Activated B cell treated with CpG ODN at 0.5 μM for 24 hours (primary cell): ENCODE data around the gene TMC7. TPM values are rescaled to one million over a fixed set of nuclear protein-coding genes. Genes with fewer than 3 reads are reported as not detected.
"Not testable (repeated sequence)": the region's sequence is repeated elsewhere in the genome, so short reads cannot be mapped to it uniquely, and the experiment has no call there.

Source experiments
- ATAC-seq: fragments of 200-7000 bp; cut with Tn5 transposase; one replicate; pipeline ENCODE4 v1.10.0; 2021; ENCODE audit warnings: low read depth, mild to moderate bottlenecking, moderate library complexity
- CTCF ChIA-PET: fragments of 350-600 bp; sonication (Branson Sonifier 250); formaldehyde crosslinking; loops from one replicate; lab custom pipeline; 2021; ENCODE audit warnings: antibody characterized with exemption; lab: Charles Lee
- POLR2A ChIA-PET: fragments of 350-600 bp; sonication (Branson Sonifier 250); formaldehyde crosslinking; loops from one replicate; lab custom pipeline; 2021; ENCODE audit warnings: antibody characterized with exemption; lab: Charles Lee
- DNase-seq: peaks from one replicate; pipeline ENCODE4 v3.0.0; 2022
- H3K27ac Mint-ChIP-seq: one replicate; pipeline ENCODE4 v1.8.0; 2020; ENCODE audit warnings: mixed read lengths
- H3K27me3 Mint-ChIP-seq: one replicate; pipeline ENCODE4 v1.8.0; 2021; ENCODE audit warnings: mixed read lengths
- H3K36me3 Mint-ChIP-seq: one replicate; pipeline ENCODE4 v1.8.0; 2021; ENCODE audit warnings: low read depth, mixed read lengths
- H3K4me1 Mint-ChIP-seq: one replicate; pipeline ENCODE4 v1.8.0; 2021; ENCODE audit warnings: mixed read lengths
- H3K4me3 Mint-ChIP-seq: one replicate; pipeline ENCODE4 v1.8.0; 2020; ENCODE audit warnings: mild to moderate bottlenecking, mixed read lengths
- H3K9me3 Mint-ChIP-seq: one replicate; pipeline ENCODE4 v1.8.0; 2020; ENCODE audit warnings: mixed read lengths
- intact Hi-C: fragments of 100-400 bp; cut with micrococcal nuclease; formaldehyde crosslinking; loops from one replicate; pipeline ENCODE4 v1.15.1; 2024
- total RNA-seq: library from RNA; stranded (reverse); gene quantifications from 2 replicates; pipeline ENCODE4 v1.2.3, GENCODE V29; 2022
- TF ChIP-seq, protein P1 (sequence below): fragments of 200-600 bp; IDR thresholded peaks from one replicate; pipeline ENCODE4 v1.8.0; 2022; ENCODE audit warnings: antibody characterized with exemption, mild to moderate bottlenecking

Gene TMC7
- total RNA-seq, 1 donor from 2014 or later, result not detected

- H3K9me3 Mint-ChIP-seq, result no peaks in the 10 kb centered on the region
- ATAC-seq (no peak), DNase-seq (no peak)
- POLR2A ChIA-PET, result no interaction called here
- TF ChIP-seq, protein P1, sequence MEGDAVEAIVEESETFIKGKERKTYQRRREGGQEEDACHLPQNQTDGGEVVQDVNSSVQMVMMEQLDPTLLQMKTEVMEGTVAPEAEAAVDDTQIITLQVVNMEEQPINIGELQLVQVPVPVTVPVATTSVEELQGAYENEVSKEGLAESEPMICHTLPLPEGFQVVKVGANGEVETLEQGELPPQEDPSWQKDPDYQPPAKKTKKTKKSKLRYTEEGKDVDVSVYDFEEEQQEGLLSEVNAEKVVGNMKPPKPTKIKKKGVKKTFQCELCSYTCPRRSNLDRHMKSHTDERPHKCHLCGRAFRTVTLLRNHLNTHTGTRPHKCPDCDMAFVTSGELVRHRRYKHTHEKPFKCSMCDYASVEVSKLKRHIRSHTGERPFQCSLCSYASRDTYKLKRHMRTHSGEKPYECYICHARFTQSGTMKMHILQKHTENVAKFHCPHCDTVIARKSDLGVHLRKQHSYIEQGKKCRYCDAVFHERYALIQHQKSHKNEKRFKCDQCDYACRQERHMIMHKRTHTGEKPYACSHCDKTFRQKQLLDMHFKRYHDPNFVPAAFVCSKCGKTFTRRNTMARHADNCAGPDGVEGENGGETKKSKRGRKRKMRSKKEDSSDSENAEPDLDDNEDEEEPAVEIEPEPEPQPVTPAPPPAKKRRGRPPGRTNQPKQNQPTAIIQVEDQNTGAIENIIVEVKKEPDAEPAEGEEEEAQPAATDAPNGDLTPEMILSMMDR, result no peak
- peaks cover 2% of the 10 kb centered on the region for H3K4me1 Mint-ChIP-seq
- intact Hi-C loops, result no loop called here
- CTCF ChIA-PET, result no interaction called here
- no peak overlapping the region for H3K27ac Mint-ChIP-seq
- no peak overlapping the region for H3K4me3 Mint-ChIP-seq
- no peaks in the 10 kb centered on the region for H3K36me3 Mint-ChIP-seq
- H3K27me3 Mint-ChIP-seq, result peaks cover 39% of the 10 kb centered on the region
Observed at GRCh38 chr16:18979936-18980335, 3.8 kb upstream of the TMC7 start.

GRCh38 chr16:18984435-18985005, 786 bp downstream of the TMC7 start:
- peaks cover 29% of the 10 kb centered on the region for H3K27me3 Mint-ChIP-seq
- POLR2A ChIA-PET, result no interaction called here

DNA sequence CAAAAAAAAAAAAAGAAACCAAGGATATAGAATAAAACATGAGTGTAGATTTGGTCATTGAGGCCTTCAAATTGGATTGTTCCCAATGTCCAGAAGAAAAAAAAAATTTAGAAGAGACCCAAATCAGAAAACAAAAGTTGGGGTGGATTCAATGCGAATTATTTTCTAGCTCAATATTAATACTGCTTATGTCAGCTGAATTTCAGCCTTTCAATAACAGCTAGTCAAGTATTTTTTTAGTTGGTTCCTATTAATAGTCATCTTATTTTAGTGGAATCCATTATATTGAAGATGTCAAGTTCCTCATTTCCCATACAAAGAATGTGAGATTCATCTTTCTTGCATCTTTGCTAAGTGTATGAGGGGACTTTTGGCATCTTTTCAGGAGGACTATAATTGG, 1.5 kb downstream of the TMC7 start:
- H3K4me3 Mint-ChIP-seq, ATAC-seq, H3K36me3 Mint-ChIP-seq, intact Hi-C loops, POLR2A ChIA-PET, H3K27ac Mint-ChIP-seq, DNase-seq, H3K9me3 Mint-ChIP-seq, CTCF ChIA-PET, H3K4me1 Mint-ChIP-seq: not testable (repeated sequence)
- H3K27me3 Mint-ChIP-seq, result peaks cover 24% of the 10 kb centered on the region

More at GRCh38 chr16:18984435-18985005, 786 bp downstream of the TMC7 start:
- TF ChIP-seq, protein P1, result no peak
- Mint-ChIP-seq H3K4me3 (no peak overlapping the region), H3K36me3 (no peaks in the 10 kb centered on the region), H3K9me3 (no peaks in the 10 kb centered on the region), H3K27ac (no peak overlapping the region), H3K4me1 (peaks cover 2% of the 10 kb centered on the region)
- ATAC-seq (no peak), DNase-seq (no peak)
- intact Hi-C loops, result no loop called here
- CTCF ChIA-PET, result interaction anchor here (0.8 kb wide), 1 partner anchor 518 kb away, joined by 3 read pairs; no protein-coding TSS in a partner anchor

- H3K27ac Mint-ChIP-seq, POLR2A ChIA-PET, DNase-seq, H3K4me1 Mint-ChIP-seq, ATAC-seq, intact Hi-C loops, H3K27me3 Mint-ChIP-seq, CTCF ChIA-PET, H3K36me3 Mint-ChIP-seq, H3K9me3 Mint-ChIP-seq, H3K4me3 Mint-ChIP-seq: not testable (repeated sequence)
Observed at GRCh38 chr16:18991731-18992130, 8.0 kb downstream of the TMC7 start.

DNA sequence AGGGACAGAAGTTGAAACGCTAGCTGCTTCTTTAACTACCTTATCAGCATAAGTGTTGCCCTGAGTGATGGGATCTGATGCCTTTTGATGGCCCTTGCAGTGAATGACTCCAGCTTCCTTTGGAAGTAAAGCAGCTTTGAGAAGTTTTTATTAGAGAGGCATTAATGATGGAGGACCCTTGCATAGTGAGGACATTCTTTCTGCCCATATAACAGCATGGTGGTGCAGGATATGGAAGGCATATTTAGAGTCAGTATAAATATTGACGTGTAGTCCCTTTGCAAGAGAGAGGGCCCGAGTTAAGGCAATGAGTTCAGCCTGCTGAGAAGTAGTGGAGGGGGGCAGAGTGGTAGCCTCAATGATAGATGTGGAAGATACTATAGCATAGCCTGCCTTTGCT, 9.8 kb downstream of the TMC7 start:
- H3K36me3 Mint-ChIP-seq, H3K27me3 Mint-ChIP-seq, ATAC-seq, H3K9me3 Mint-ChIP-seq, DNase-seq, CTCF ChIA-PET, H3K4me3 Mint-ChIP-seq, H3K4me1 Mint-ChIP-seq, POLR2A ChIA-PET, intact Hi-C loops, H3K27ac Mint-ChIP-seq: not testable (repeated sequence)

GRCh38 chr16:18994181-18994580, 10.4 kb downstream of the TMC7 start:
- intact Hi-C loops, CTCF ChIA-PET, H3K9me3 Mint-ChIP-seq, POLR2A ChIA-PET, H3K4me1 Mint-ChIP-seq, H3K27ac Mint-ChIP-seq, DNase-seq, H3K36me3 Mint-ChIP-seq, H3K27me3 Mint-ChIP-seq, H3K4me3 Mint-ChIP-seq, ATAC-seq: not testable (repeated sequence)

DNA sequence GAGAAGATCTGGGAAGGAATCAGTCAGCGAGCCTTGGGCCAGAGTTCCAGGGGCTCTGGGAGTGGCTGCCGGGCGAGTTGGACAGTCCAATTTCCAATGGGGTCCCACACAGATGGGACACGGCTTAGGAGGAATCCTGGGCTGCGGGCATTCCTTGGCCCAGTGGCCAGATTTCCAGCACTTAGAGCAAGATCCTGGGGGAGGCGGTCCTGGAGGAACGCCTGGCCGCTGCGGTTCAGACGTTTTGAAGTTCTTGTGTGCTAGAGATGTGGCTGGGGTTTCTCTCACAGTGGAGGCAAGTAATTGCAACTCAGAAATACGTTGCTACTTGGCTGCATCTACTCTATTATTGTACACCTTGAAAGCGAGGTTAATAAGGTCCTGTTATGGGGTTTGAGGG, 11.7 kb downstream of the TMC7 start:
- DNase-seq, intact Hi-C loops, H3K36me3 Mint-ChIP-seq, POLR2A ChIA-PET, H3K4me3 Mint-ChIP-seq, ATAC-seq, H3K27me3 Mint-ChIP-seq, CTCF ChIA-PET, H3K9me3 Mint-ChIP-seq, H3K4me1 Mint-ChIP-seq, H3K27ac Mint-ChIP-seq: not testable (repeated sequence)

DNA sequence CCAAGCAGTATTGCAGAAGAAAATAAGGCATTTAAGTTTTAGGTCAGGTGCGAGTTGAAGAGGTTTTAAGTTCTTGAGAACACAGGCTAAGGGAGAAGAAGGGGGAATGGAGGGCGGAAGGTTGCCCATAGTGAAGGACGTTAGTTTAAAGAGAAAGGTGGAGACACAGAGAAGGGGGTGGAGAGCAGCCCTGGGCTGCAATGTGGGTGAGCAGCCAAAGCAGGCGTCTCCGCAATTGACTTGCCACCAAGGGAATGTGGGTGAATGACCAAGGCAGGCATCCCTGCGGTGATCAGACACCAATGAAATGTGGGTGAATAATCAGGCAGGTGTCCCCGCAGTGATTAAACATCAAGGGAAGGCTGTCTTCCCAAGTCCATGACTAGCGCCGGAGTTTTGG, 12.8 kb downstream of the TMC7 start:
- CTCF ChIA-PET, DNase-seq, H3K27me3 Mint-ChIP-seq, H3K4me3 Mint-ChIP-seq, H3K36me3 Mint-ChIP-seq, POLR2A ChIA-PET, H3K4me1 Mint-ChIP-seq, H3K27ac Mint-ChIP-seq, H3K9me3 Mint-ChIP-seq, ATAC-seq, intact Hi-C loops: not testable (repeated sequence)

GRCh38 chr16:18997001-18997400, 13.3 kb downstream of the TMC7 start:
- CTCF ChIA-PET, H3K9me3 Mint-ChIP-seq, H3K27ac Mint-ChIP-seq, H3K27me3 Mint-ChIP-seq, POLR2A ChIA-PET, DNase-seq, intact Hi-C loops, H3K4me3 Mint-ChIP-seq, H3K4me1 Mint-ChIP-seq, H3K36me3 Mint-ChIP-seq, ATAC-seq: not testable (repeated sequence)
